Measurements from ENCODE around the gene MTRF1L. TPM values are rescaled to one million over a fixed set of nuclear protein-coding genes. Genes with fewer than 3 reads are reported as not detected.

The MTRF1L gene
- total and polyA plus RNA-seq, 7 experiments from 2014 or later, result 6.1 to 18.1 (median 10.6) TPM

- Mint-ChIP-seq H3K9me3 (no peaks in the 10 kb centered on the region), H3K4me3 (no peak overlapping the region), H3K4me1 (peaks cover 0 to 6% (median 3%) of the 10 kb centered on the region in 7 donors), H3K36me3 (no peaks in the 10 kb centered on the region), H3K27ac (no peak overlapping the region), H3K27me3 (peaks cover 21 to 52% (median 25%) of the 10 kb centered on the region in 5 donors)
- ChIA-PET POLR2A (no interaction called here), CTCF (interaction anchor here (0.5 kb wide), 1 partner anchor 1418 kb away, joined by 3 read pairs; no protein-coding TSS in a partner anchor)
- H3K27me3 ChIP-seq (ENCODE audit: control insufficient read depth in 2 of 2, insufficient read depth in 2 of 2, low read length in 2 of 2), result no peaks in the 10 kb centered on the region
- DNase-seq, result no peak
- H3K36me3 ChIP-seq (ENCODE audit: control insufficient read depth in 2 of 3, insufficient read depth in 3 of 3, low read length in 3 of 3), result no peaks in the 10 kb centered on the region
- no peak for ATAC-seq
- intact Hi-C loops (cut with micrococcal nuclease), result no loop called here
- H3K4me3 ChIP-seq (ENCODE audit: low read length), result no peak overlapping the region
- no peaks in the 10 kb centered on the region for H3K4me1 ChIP-seq (ENCODE audit: control insufficient read depth in 2 of 2, insufficient read depth in 2 of 2, low read length in 2 of 2)
- H3K27ac ChIP-seq (ENCODE audit: low read depth, low read length), result no peak overlapping the region
- no peaks in the 10 kb centered on the region for H3K9me3 ChIP-seq (ENCODE audit: control insufficient read depth in 2 of 3, low read length in 3 of 3)
Observed at GRCh38 chr6:153028286-153028685, 25.8 kb upstream of the MTRF1L start.

GRCh38 chr6:153027480-153027879 is 25.0 kb upstream of the MTRF1L start:
- Mint-ChIP-seq H3K9me3 (no peaks in the 10 kb centered on the region), H3K4me1 (peaks cover 0 to 6% (median 3%) of the 10 kb centered on the region in 7 donors), H3K4me3 (no peak overlapping the region), H3K27ac (no peak overlapping the region), H3K27me3 (peaks cover 21 to 55% (median 25%) of the 10 kb centered on the region in 5 donors), H3K36me3 (no peaks in the 10 kb centered on the region)
- ChIA-PET CTCF (interaction anchor here (1.4 kb wide), 1 partner anchor 163 kb away, joined by 3 read pairs; no protein-coding TSS in a partner anchor), POLR2A (no interaction called here)
- Histone ChIP-seq H3K9me3 (ENCODE audit: control insufficient read depth in 2 of 3, low read length in 3 of 3) (no peaks in the 10 kb centered on the region), H3K27me3 (ENCODE audit: control insufficient read depth in 2 of 2, insufficient read depth in 2 of 2, low read length in 2 of 2) (no peaks in the 10 kb centered on the region), H3K4me1 (ENCODE audit: control insufficient read depth in 2 of 2, insufficient read depth in 2 of 2, low read length in 2 of 2) (no peaks in the 10 kb centered on the region), H3K4me3 (ENCODE audit: low read length) (no peak overlapping the region), H3K27ac (ENCODE audit: low read depth, low read length) (no peak overlapping the region), H3K36me3 (ENCODE audit: control insufficient read depth in 2 of 3, insufficient read depth in 3 of 3, low read length in 3 of 3) (no peaks in the 10 kb centered on the region)
- ATAC-seq (no peak), DNase-seq (no peak)
- intact Hi-C loops (cut with micrococcal nuclease), result no loop called here

- no peaks in the 10 kb centered on the region for H3K27me3 ChIP-seq (ENCODE audit: control insufficient read depth in 2 of 2, insufficient read depth in 2 of 2, low read length in 2 of 2)
- DNase-seq, result no peak
- no peaks in the 10 kb centered on the region for H3K9me3 ChIP-seq (ENCODE audit: control insufficient read depth in 2 of 3, low read length in 3 of 3)
- no peak overlapping the region for H3K4me3 Mint-ChIP-seq
- ATAC-seq, result no peak
- H3K9me3 Mint-ChIP-seq, result no peaks in the 10 kb centered on the region
- no peaks in the 10 kb centered on the region for H3K36me3 ChIP-seq (ENCODE audit: control insufficient read depth in 2 of 3, insufficient read depth in 3 of 3, low read length in 3 of 3)
- no peaks in the 10 kb centered on the region for H3K36me3 Mint-ChIP-seq
- H3K4me3 ChIP-seq (ENCODE audit: low read length), result no peak overlapping the region
- CTCF ChIA-PET, result interaction anchor here (0.5 to 1.7 kb wide), 5 partner anchors 70 to 1689 kb away, joined by 3 to 4 read pairs (median 3); no protein-coding TSS in a partner anchor
- H3K27me3 Mint-ChIP-seq, result peaks cover 16 to 37% (median 18%) of the 10 kb centered on the region in 5 donors
- intact Hi-C loops (cut with micrococcal nuclease), result loop anchor here (1.0 to 5.0 kb wide), 9 partner anchors 21 to 537 kb away; partner anchors contain the start of gene FBXO5 (in 1 of the 2)
- H3K4me1 ChIP-seq (ENCODE audit: control insufficient read depth in 2 of 2, insufficient read depth in 2 of 2, low read length in 2 of 2), result no peaks in the 10 kb centered on the region
- POLR2A ChIA-PET, result no interaction called here
- H3K27ac ChIP-seq (ENCODE audit: low read depth, low read length), result no peak overlapping the region
- no peak overlapping the region for H3K27ac Mint-ChIP-seq
- H3K4me1 Mint-ChIP-seq, result peaks cover 0 to 6% (median 3%) of the 10 kb centered on the region in 7 donors
Observed at GRCh38 chr6:153024709-153025017, 22.2 kb upstream of the MTRF1L start.

GRCh38 chr6:153023977-153024708 is 21.6 kb upstream of the MTRF1L start:
- peak; percentile 91 for ATAC-seq
- intact Hi-C loops (cut with micrococcal nuclease), result loop anchor here (1.0 to 5.0 kb wide), 9 partner anchors 21 to 537 kb away; partner anchors contain the start of gene FBXO5 (in 1 of the 2)
- peaks cover 17 to 41% (median 20%) of the 10 kb centered on the region in 5 donors for H3K27me3 Mint-ChIP-seq
- DNase-seq, result peak in 8 of 9 donors; percentile 25 to 58 (median 48)
- peaks cover 0 to 6% (median 3%) of the 10 kb centered on the region in 7 donors for H3K4me1 Mint-ChIP-seq
- H3K27ac Mint-ChIP-seq, result no peak overlapping the region
- H3K27me3 ChIP-seq (ENCODE audit: control insufficient read depth in 2 of 2, insufficient read depth in 2 of 2, low read length in 2 of 2), result no peaks in the 10 kb centered on the region
- H3K9me3 ChIP-seq (ENCODE audit: control insufficient read depth in 2 of 3, low read length in 3 of 3), result no peaks in the 10 kb centered on the region
- H3K36me3 ChIP-seq (ENCODE audit: control insufficient read depth in 2 of 3, insufficient read depth in 3 of 3, low read length in 3 of 3), result no peaks in the 10 kb centered on the region
- no peak overlapping the region for H3K27ac ChIP-seq (ENCODE audit: low read depth, low read length)
- H3K4me1 ChIP-seq (ENCODE audit: control insufficient read depth in 2 of 2, insufficient read depth in 2 of 2, low read length in 2 of 2), result no peaks in the 10 kb centered on the region
- CTCF ChIA-PET, result interaction anchor here (0.5 to 1.7 kb wide), 7 partner anchors 76 to 1689 kb away, joined by 3 to 5 read pairs (median 4); no protein-coding TSS in a partner anchor
- peaks cover 0 to 5% (median 0%) of the 10 kb centered on the region in 11 donors for H3K9me3 Mint-ChIP-seq
- H3K4me3 Mint-ChIP-seq, result no peak overlapping the region
- no peak overlapping the region for H3K4me3 ChIP-seq (ENCODE audit: low read length)
- POLR2A ChIA-PET, result no interaction called here
- no peaks in the 10 kb centered on the region for H3K36me3 Mint-ChIP-seq

- Histone ChIP-seq H3K27ac (ENCODE audit: low read depth, low read length) (no peak overlapping the region), H3K36me3 (ENCODE audit: control insufficient read depth in 2 of 3, insufficient read depth in 3 of 3, low read length in 3 of 3) (no peaks in the 10 kb centered on the region), H3K4me3 (ENCODE audit: low read length) (no peak overlapping the region), H3K9me3 (ENCODE audit: control insufficient read depth in 2 of 3, low read length in 3 of 3) (no peaks in the 10 kb centered on the region), H3K4me1 (ENCODE audit: control insufficient read depth in 2 of 2, insufficient read depth in 2 of 2, low read length in 2 of 2) (no peaks in the 10 kb centered on the region), H3K27me3 (ENCODE audit: control insufficient read depth in 2 of 2, insufficient read depth in 2 of 2, low read length in 2 of 2) (no peaks in the 10 kb centered on the region)
- Mint-ChIP-seq H3K36me3 (no peaks in the 10 kb centered on the region), H3K27me3 (peaks cover 10 to 35% (median 27%) of the 10 kb centered on the region in 5 donors), H3K9me3 (peaks cover 0 to 5% (median 0%) of the 10 kb centered on the region in 11 donors), H3K4me3 (no peak overlapping the region), H3K27ac (no peak overlapping the region), H3K4me1 (no peaks in the 10 kb centered on the region)
- no peak for ATAC-seq
- POLR2A ChIA-PET, result no interaction called here
- intact Hi-C loops (cut with micrococcal nuclease), result no loop called here
- no peak for DNase-seq
- CTCF ChIA-PET, result no interaction called here
Observed at GRCh38 chr6:153018355-153018754, 15.8 kb upstream of the MTRF1L start.

GRCh38 chr6:153016846-153017245 is 14.3 kb upstream of the MTRF1L start:
- Histone ChIP-seq H3K27me3 (ENCODE audit: control insufficient read depth in 2 of 2, insufficient read depth in 2 of 2, low read length in 2 of 2) (no peaks in the 10 kb centered on the region), H3K9me3 (ENCODE audit: control insufficient read depth in 2 of 3, low read length in 3 of 3) (no peaks in the 10 kb centered on the region), H3K27ac (ENCODE audit: low read depth, low read length) (no peak overlapping the region), H3K4me3 (ENCODE audit: low read length) (no peak overlapping the region), H3K4me1 (ENCODE audit: control insufficient read depth in 2 of 2, insufficient read depth in 2 of 2, low read length in 2 of 2) (no peaks in the 10 kb centered on the region), H3K36me3 (ENCODE audit: control insufficient read depth in 2 of 3, insufficient read depth in 3 of 3, low read length in 3 of 3) (no peaks in the 10 kb centered on the region)
- peaks cover 0 to 5% (median 0%) of the 10 kb centered on the region in 11 donors for H3K9me3 Mint-ChIP-seq
- H3K4me3 Mint-ChIP-seq, result no peak overlapping the region
- POLR2A ChIA-PET, result no interaction called here
- intact Hi-C loops (cut with micrococcal nuclease), result no loop called here
- ATAC-seq, result no peak
- H3K36me3 Mint-ChIP-seq, result no peaks in the 10 kb centered on the region
- peaks cover 10 to 40% (median 27%) of the 10 kb centered on the region in 5 donors for H3K27me3 Mint-ChIP-seq
- H3K27ac Mint-ChIP-seq, result peak overlapping the region in 1 of 9 donors; percentile 55
- no peak for DNase-seq
- CTCF ChIA-PET, result no interaction called here
- H3K4me1 Mint-ChIP-seq, result no peaks in the 10 kb centered on the region

All from naive thymus-derived CD4-positive, alpha-beta T cell (primary cell).